H9 (cell line): ENCODE data around the gene RCAN3. TPM values are rescaled to one million over a fixed set of nuclear protein-coding genes. Genes with fewer than 3 reads are reported as not detected.

Experiments used
- DNase-seq: peaks from one replicate; pipeline ENCODE4 v3.0.0-alpha.2; 2017
- H2AFZ ChIP-seq: one replicate; pipeline ENCODE4 v1.6.1; 2013; ENCODE audit warnings: mild to moderate bottlenecking, low read length, control low read depth, moderate library complexity
- H2AK5ac ChIP-seq: 2 replicates; pipeline ENCODE4 v1.6.1; 2013; ENCODE audit warnings: low read length, control low read depth, mixed read lengths; ENCODE audit not compliant: insufficient read length
- H2BK120ac ChIP-seq: one replicate; pipeline ENCODE4 v1.6.1; 2013; ENCODE audit warnings: low read depth, mild to moderate bottlenecking, low read length, control low read depth, inconsistent platforms; ENCODE audit not compliant: poor library complexity, severe bottlenecking
- H2BK12ac ChIP-seq: 2 replicates; pipeline ENCODE4 v1.6.1; 2013; ENCODE audit warnings: low read length, control low read depth, mixed read lengths, low read depth; ENCODE audit not compliant: insufficient read length
- H2BK15ac ChIP-seq: 2 replicates; pipeline ENCODE4 v1.6.1; 2013; ENCODE audit warnings: low read depth, low read length, control low read depth
- H2BK20ac ChIP-seq: one replicate; pipeline ENCODE4 v1.6.1; 2013; ENCODE audit warnings: low read depth, mild to moderate bottlenecking, low read length, control low read depth, inconsistent platforms; ENCODE audit not compliant: poor library complexity, severe bottlenecking
- H2BK5ac ChIP-seq: 2 replicates; pipeline ENCODE4 v1.6.1; 2013; ENCODE audit warnings: low read length, control low read depth, mixed read lengths; ENCODE audit not compliant: insufficient read length
- H3K14ac ChIP-seq: 2 replicates; pipeline ENCODE4 v1.6.1; 2013; ENCODE audit warnings: low read length, control low read depth; ENCODE audit not compliant: insufficient read depth
- H3K18ac ChIP-seq: 2 replicates; pipeline ENCODE4 v1.6.1; 2013; ENCODE audit warnings: low read depth, mild to moderate bottlenecking, mixed read lengths, low read length, control low read depth; ENCODE audit not compliant: insufficient read length
- H3K23ac ChIP-seq: 2 replicates; pipeline ENCODE4 v1.6.1; 2013; ENCODE audit warnings: low read length, control low read depth, mixed read lengths, low read depth; ENCODE audit not compliant: insufficient read length
- H3K23me2 ChIP-seq: 2 replicates; pipeline ENCODE4 v1.6.1; 2013; ENCODE audit warnings: low read depth, mild to moderate bottlenecking, mixed read lengths, low read length, control low read depth; ENCODE audit not compliant: insufficient read length, poor library complexity, severe bottlenecking
- H3K27ac ChIP-seq: 2 replicates; pipeline ENCODE4 v1.5.1; 2013; ENCODE audit warnings: low read length, control low read depth, mixed read lengths, low read depth; ENCODE audit not compliant: insufficient read length
- H3K27me3 ChIP-seq: 2 replicates; pipeline ENCODE4 v1.6.1; 2013; ENCODE audit warnings: low read length, control low read depth, inconsistent platforms; ENCODE audit not compliant: insufficient read depth
- H3K4ac ChIP-seq: 2 replicates; pipeline ENCODE4 v1.6.1; 2013; ENCODE audit warnings: low read depth, mild to moderate bottlenecking, control low read depth, inconsistent platforms, low read length, moderate library complexity
- H3K4me1 ChIP-seq: 2 replicates; pipeline ENCODE4 v1.6.1; 2013; ENCODE audit warnings: low read length, control low read depth, inconsistent platforms; ENCODE audit not compliant: insufficient read depth
- H3K4me2 ChIP-seq: 2 replicates; pipeline ENCODE4 v1.6.1; 2013; ENCODE audit warnings: low read length, control low read depth, mixed read lengths; ENCODE audit not compliant: insufficient read length, insufficient read depth
- H3K56ac ChIP-seq: 2 replicates; pipeline ENCODE4 v1.6.1; 2013; ENCODE audit warnings: low read depth, mild to moderate bottlenecking, mixed read lengths, low read length, control low read depth; ENCODE audit not compliant: insufficient read length
- H3K79me1 ChIP-seq: 2 replicates; pipeline ENCODE4 v1.6.1; 2013; ENCODE audit warnings: low read depth, mild to moderate bottlenecking, moderate library complexity, low read length, control low read depth, inconsistent platforms; ENCODE audit not compliant: insufficient read depth, poor library complexity, severe bottlenecking
- H3K79me2 ChIP-seq: 2 replicates; pipeline ENCODE4 v1.6.1; 2013; ENCODE audit warnings: low read length, control low read depth, inconsistent platforms; ENCODE audit not compliant: insufficient read depth
- H3K9ac ChIP-seq: 2 replicates; pipeline ENCODE4 v1.6.1; 2013; ENCODE audit warnings: low read length, control low read depth, mixed read lengths; ENCODE audit not compliant: insufficient read length; ENCODE audit errors: extremely low read depth
- H3K9me3 ChIP-seq: one replicate; pipeline ENCODE4 v1.6.1; 2013; ENCODE audit warnings: low read depth, low read length, inconsistent platforms; ENCODE audit not compliant: control insufficient read depth
- H3T11ph ChIP-seq: one replicate; pipeline ENCODE4 v1.6.1; 2013; ENCODE audit warnings: mild to moderate bottlenecking, low read length, control low read depth, inconsistent platforms
- H4K20me1 ChIP-seq: one replicate; pipeline ENCODE4 v1.6.1; 2013; ENCODE audit not compliant: control insufficient read depth, insufficient read length, insufficient read depth
- H4K5ac ChIP-seq: 2 replicates; pipeline ENCODE4 v1.6.1; 2013; ENCODE audit warnings: low read depth, mild to moderate bottlenecking, mixed read lengths, low read length, control low read depth; ENCODE audit not compliant: insufficient read length
- H4K8ac ChIP-seq: replicated peaks from 2 replicates; pipeline ENCODE4 v1.6.1; 2013; ENCODE audit warnings: low read length, control low read depth, mixed read lengths, low read depth; ENCODE audit not compliant: insufficient read length
- H4K91ac ChIP-seq: 2 replicates; pipeline ENCODE4 v1.6.1; 2013; ENCODE audit warnings: low read depth, mild to moderate bottlenecking, moderate library complexity, mixed read lengths, low read length, control low read depth; ENCODE audit not compliant: insufficient read length
- H3K27ac Mint-ChIP-seq, 3 experiments: 2 replicates in 2 of 3; 3 replicates in 1 of 3; pipeline ENCODE4 v1.8.0; 2020 to 2021; ENCODE audit warnings: mixed read lengths in 3 of 3, mild to moderate bottlenecking in 1 of 3, moderate library complexity in 1 of 3
- H3K27me3 Mint-ChIP-seq: 2 replicates; pipeline ENCODE4 v1.8.0; 2021; ENCODE audit warnings: low read depth, mild to moderate bottlenecking, moderate library complexity, mixed read lengths
- H3K36me3 Mint-ChIP-seq, 3 experiments: 2 replicates in 2 of 3; 3 replicates in 1 of 3; pipeline ENCODE4 v1.8.0; 2020 to 2021; ENCODE audit warnings: low read depth in 3 of 3, mixed read lengths in 3 of 3; ENCODE audit not compliant: insufficient read depth in 1 of 3
- H3K4me1 Mint-ChIP-seq, 2 experiments: 2 replicates each; pipeline ENCODE4 v1.8.0; 2020; ENCODE audit warnings: mixed read lengths in 2 of 2
- H3K4me3 Mint-ChIP-seq, 2 experiments: 2 replicates in 1 of 2; 3 replicates in 1 of 2; pipeline ENCODE4 v1.8.0; 2020 to 2021; ENCODE audit warnings: mild to moderate bottlenecking in 2 of 2, mixed read lengths in 2 of 2, moderate library complexity in 1 of 2
- H3K9me3 Mint-ChIP-seq, 2 experiments: 2 replicates in 1 of 2; 3 replicates in 1 of 2; pipeline ENCODE4 v1.8.0; 2020; ENCODE audit warnings: mild to moderate bottlenecking in 2 of 2, mixed read lengths in 2 of 2, moderate library complexity in 1 of 2
- CTCF ChIP-seq: fragments of 200-600 bp; sonication (generic); conservative IDR thresholded peaks from 3 replicates; pipeline ENCODE4 v1.8.0; 2021; ENCODE audit warnings: antibody characterized with exemption, mild to moderate bottlenecking
- WGBS: extraction: QIAGEN DNeasy Blood & Tissue Kit; methylation state at CpG from one replicate; pipeline ENCODE4 v1.1.7; 2013; ENCODE audit warnings: missing lambda C conversion rate, low lambda C conversion rate, mixed read lengths; ENCODE audit not compliant: insufficient read length; ENCODE audit errors: extremely low coverage; 5-methylcytosine and 5-hydroxymethylcytosine counted together
- total RNA-seq: library from RNA; stranded (reverse); gene quantifications from 2 replicates; pipeline ENCODE4 v1.2.1, GENCODE V29; 2021

Gene RCAN3
- total RNA-seq, 1 experiment from 2014 or later: 13.0 TPM

GRCh38 chr1:24507405-24507804 lies 4.8 kb downstream of the RCAN3 start:
- Histone ChIP-seq H3K79me2 (no peaks in the 10 kb centered on the region), H3K4ac (no peak overlapping the region)
- peaks cover 50 to 66% of the 10 kb centered on the region in 2 experiments for H3K4me1 Mint-ChIP-seq

More at GRCh38 chr1:24507405-24507804, 4.8 kb downstream of the RCAN3 start:
- DNase-seq: no peak
- peaks cover 3% of the 10 kb centered on the region; the same call in 1 of the 2 replicates for H3K27me3 Mint-ChIP-seq
- Histone ChIP-seq H2BK15ac (no peak overlapping the region), H3K9me3 (no peaks in the 10 kb centered on the region), H3K9ac (no peak overlapping the region), H3K27me3 (no peaks in the 10 kb centered on the region), H2BK120ac (no peak overlapping the region), H3K23me2 (peaks cover 5% of the 10 kb centered on the region), H3K79me1 (no peaks in the 10 kb centered on the region), H3K4me1 (peaks cover 6% of the 10 kb centered on the region; the same call in 1 of the 2 replicates), H4K20me1 (no peaks in the 10 kb centered on the region), H4K8ac (no peak overlapping the region), H2BK12ac (no peak overlapping the region), H2AFZ (no peak overlapping the region), H3K27ac (no peak overlapping the region), H2BK20ac (no peak overlapping the region), H3K18ac (no peak overlapping the region), H3K56ac (no peak overlapping the region), H3K14ac (no peak overlapping the region), H3K23ac (no peak overlapping the region), H2BK5ac (no peak overlapping the region), H3K4me2 (no peak overlapping the region), H2AK5ac (no peak overlapping the region), H4K91ac (no peak overlapping the region), H4K5ac (no peak overlapping the region), H3T11ph (no peak overlapping the region)
- no peaks in the 10 kb centered on the region for H3K9me3 Mint-ChIP-seq
- TF ChIP-seq CTCF: no peak
- H3K4me3 Mint-ChIP-seq: no peak overlapping the region
- H3K27ac Mint-ChIP-seq: peak overlapping the region in 2 of 3 experiments; percentile 9 to 84; a peak in 3 of 7 replicates
- no CpG with 5 or more reads among the region's 5 CpGs for WGBS
- peaks cover 0 to 8% (median 0%) of the 10 kb centered on the region in 3 experiments; a peak in 2 of 7 replicates for H3K36me3 Mint-ChIP-seq
